GM12891 (cell line): Measurements from ENCODE around the gene ZC3H18.
A peak's percentile ranks its signal among the peaks of the same experiment; 100 is the strongest.

Experiments
- DNase-seq: peaks from one replicate; pipeline ENCODE4 v3.0.0; 2011; ENCODE audit warnings: low spot score; ENCODE audit not compliant: insufficient read length
- FAIRE-seq: peaks from 2 replicates; lab custom pipeline; 2011; peaks lifted over from hg19 to GRCh38; lab: Jason Lieb, UNC
- PAX5 ChIP-seq: IDR thresholded peaks from 2 replicates; pipeline ENCODE4 v1.6.1; 2011; ENCODE audit warnings: low read length, moderate library complexity, mild to moderate bottlenecking; ENCODE audit not compliant: insufficient read depth, severe bottlenecking
- POLR2A ChIP-seq: IDR thresholded peaks from 2 replicates; pipeline ENCODE4 v1.6.1; 2011; ENCODE audit warnings: low read depth, low read length, control low read depth
- POLR2AphosphoS5 ChIP-seq: IDR thresholded peaks from 2 replicates; pipeline ENCODE4 v1.6.1; 2011; ENCODE audit warnings: low read depth, low read length, control low read depth
- POU2F2 ChIP-seq: IDR thresholded peaks from 2 replicates; pipeline ENCODE4 v1.6.1; 2011; ENCODE audit warnings: low read depth, mild to moderate bottlenecking, control low read depth, low read length, moderate library complexity
- SPI1 ChIP-seq: IDR thresholded peaks from 2 replicates; pipeline ENCODE4 v1.6.1; 2011; ENCODE audit warnings: low read depth, low read length, control low read depth
- TAF1 ChIP-seq: IDR thresholded peaks from 2 replicates; pipeline ENCODE4 v1.6.1; 2011; ENCODE audit warnings: low read depth, low read length, control low read depth

The ZC3H18 gene

GRCh38 chr16:88671806-88672205 is 101.6 kb downstream of the ZC3H18 start:
- DNase-seq (no peak), FAIRE-seq (no peak)
- no peak for TF ChIP-seq POLR2AphosphoS5
- no peak for TF ChIP-seq POU2F2
- TF ChIP-seq POLR2A, result no peak
- no peak for TF ChIP-seq PAX5
- no peak for TF ChIP-seq SPI1
- TF ChIP-seq TAF1, result no peak

- FAIRE-seq (no peak), DNase-seq (no peak)
- TF ChIP-seq POLR2A (no peak), POLR2AphosphoS5 (no peak), TAF1 (no peak), SPI1 (no peak), POU2F2 (no peak), PAX5 (no peak)
Measured at GRCh38 chr16:88672776-88673175, 102.6 kb downstream of the ZC3H18 start.

GRCh38 chr16:88673716-88674379 is 103.6 kb downstream of the ZC3H18 start:
- TF ChIP-seq TAF1, result peak; percentile 18; the same call in 1 of the 2 replicates
- TF ChIP-seq POLR2AphosphoS5, result no peak
- no peak for TF ChIP-seq POU2F2
- TF ChIP-seq SPI1, result 0 out of 2 replicates have a peak, but pooled peaks have one; percentile 12
- no peak for TF ChIP-seq POLR2A
- FAIRE-seq (peak; percentile 69), DNase-seq (peak; percentile 63)

- no peak for FAIRE-seq
- TF ChIP-seq POU2F2 (no peak), POLR2AphosphoS5 (no peak), SPI1 (no peak), TAF1 (no peak), PAX5 (no peak), POLR2A (no peak)
- no peak for DNase-seq
Measured at GRCh38 chr16:88676502-88677242, 106.5 kb downstream of the ZC3H18 start.

- FAIRE-seq, result no peak
- DNase-seq, result no peak
- TF ChIP-seq TAF1 (no peak), POU2F2 (no peak), PAX5 (no peak), POLR2AphosphoS5 (no peak), POLR2A (no peak), SPI1 (no peak)
Measured at GRCh38 chr16:88677721-88678120, 107.5 kb downstream of the ZC3H18 start.

- FAIRE-seq (no peak), DNase-seq (no peak)
- TF ChIP-seq POLR2A (no peak), PAX5 (no peak), SPI1 (no peak), TAF1 (no peak), POLR2AphosphoS5 (no peak), POU2F2 (no peak)
Measured at GRCh38 chr16:88678224-88678979, 108.2 kb downstream of the ZC3H18 start.

GRCh38 chr16:88680554-88681083 is 110.4 kb downstream of the ZC3H18 start:
- FAIRE-seq (peak; percentile 5), DNase-seq (no peak)
- TF ChIP-seq POU2F2, result no peak
- no peak for TF ChIP-seq TAF1
- TF ChIP-seq SPI1, result no peak
- TF ChIP-seq POLR2AphosphoS5, result no peak
- TF ChIP-seq PAX5, result no peak
- no peak for TF ChIP-seq POLR2A

GRCh38 chr16:88681084-88681680 is 111.0 kb downstream of the ZC3H18 start:
- no peak for TF ChIP-seq POLR2AphosphoS5
- no peak for TF ChIP-seq SPI1
- TF ChIP-seq POU2F2, result peak; percentile 20; the same call in 1 of the 2 replicates
- no peak for TF ChIP-seq PAX5
- no peak for TF ChIP-seq TAF1
- TF ChIP-seq POLR2A, result peak; percentile 16; the same call in 1 of the 2 replicates
- DNase-seq (peak; percentile 81), FAIRE-seq (peak; percentile 98)
